ENCODE data around the gene ABCD1. TPM values are rescaled to one million over a fixed set of nuclear protein-coding genes. Genes with fewer than 3 reads are reported as not detected.
"Not testable (repeated sequence)": the region's sequence is repeated elsewhere in the genome, so short reads cannot be mapped to it uniquely, and the experiment has no call there.

Gene ABCD1
- total RNA-seq, 1 donor from 2014 or later: 7.7 TPM

DNA sequence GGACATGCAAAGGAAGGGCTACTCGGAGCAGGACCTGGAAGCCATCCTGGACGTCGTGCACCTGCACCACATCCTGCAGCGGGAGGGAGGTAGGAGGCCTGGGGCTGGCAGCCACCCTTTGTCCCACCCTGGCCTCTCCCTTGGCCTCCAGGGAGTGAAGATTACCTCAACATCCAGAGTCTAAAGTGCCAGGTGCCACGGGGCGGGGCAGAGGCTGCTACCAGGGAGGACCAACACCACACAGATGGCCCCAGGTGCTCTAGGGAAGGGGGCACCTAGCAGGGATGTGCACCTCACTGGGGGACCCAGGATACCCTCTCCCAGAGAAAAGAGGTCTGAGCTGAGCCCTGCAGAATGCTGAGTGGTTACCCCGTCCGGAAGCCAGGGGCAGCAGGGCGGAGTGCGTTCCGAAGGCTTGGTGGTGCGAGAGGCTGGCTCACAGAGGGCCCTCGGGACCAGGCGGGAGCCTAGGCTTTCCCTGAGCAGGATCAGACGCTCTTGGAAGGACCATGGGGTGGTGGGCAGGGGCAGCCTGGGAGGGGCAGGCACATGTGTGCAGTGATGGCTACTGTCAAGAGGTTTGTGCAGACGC, 16.1 kb downstream of the ABCD1 start:
- Mint-ChIP-seq H3K27ac (peak overlapping the region; percentile 93), H3K4me3 (peak overlapping the region; percentile 77), H3K4me1 (peaks cover 12% of the 10 kb centered on the region), H3K27me3 (peaks cover 4% of the 10 kb centered on the region), H3K36me3 (ENCODE audit: low read depth) (peaks cover 5% of the 10 kb centered on the region), H3K9me3 (no peaks in the 10 kb centered on the region)
- DNase-seq: no peak
- intact Hi-C loops (cut with micrococcal nuclease): no loop called here

DNA sequence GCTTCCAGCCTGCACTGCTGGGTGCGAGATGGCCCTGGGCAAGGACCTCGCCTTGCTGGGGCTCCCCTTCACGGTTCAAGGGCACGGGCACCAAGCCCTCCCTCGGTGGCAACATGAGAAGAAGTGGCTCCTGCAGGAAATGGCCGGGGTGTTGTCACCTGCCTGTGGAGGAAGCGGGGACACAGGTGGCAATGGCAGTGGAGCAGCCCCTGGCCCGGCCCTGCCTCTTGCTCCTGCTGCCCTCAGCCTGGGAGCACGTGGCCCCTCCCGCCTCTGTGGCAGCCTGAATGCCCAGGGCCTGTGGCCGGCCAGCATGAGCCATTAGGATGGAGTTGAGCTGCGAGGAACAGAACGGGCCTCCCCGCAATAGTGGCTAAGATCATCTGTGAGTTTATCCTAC, 16.8 kb downstream of the ABCD1 start:
- peak overlapping the region; percentile 72 for H3K27ac Mint-ChIP-seq
- H3K9me3 Mint-ChIP-seq: no peaks in the 10 kb centered on the region
- peaks cover 12% of the 10 kb centered on the region for H3K4me1 Mint-ChIP-seq

DNA sequence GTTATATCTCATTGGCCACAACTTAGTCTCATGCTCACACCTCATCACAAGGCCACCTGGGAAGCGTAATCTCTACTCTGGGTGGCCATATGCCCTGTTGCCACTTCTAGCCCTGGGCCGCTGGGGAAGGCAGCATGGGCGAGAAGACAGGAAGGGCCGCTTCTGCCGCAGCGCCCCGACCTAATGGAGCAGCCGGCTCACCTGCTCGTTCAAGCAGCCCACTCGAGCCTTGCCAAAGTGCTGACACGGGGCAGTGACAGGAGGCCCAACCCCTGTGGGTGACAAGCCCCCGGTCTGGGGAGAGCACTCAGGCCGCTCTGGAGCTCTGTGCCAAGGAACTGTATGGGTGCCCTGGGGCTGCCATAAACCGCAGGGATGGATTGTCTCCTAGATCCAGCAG, 17.5 kb downstream of the ABCD1 start:
- DNase-seq; intact Hi-C loops (cut with micrococcal nuclease); H3K4me3 Mint-ChIP-seq; H3K27ac Mint-ChIP-seq; H3K36me3 Mint-ChIP-seq (ENCODE audit: low read depth); H3K27me3 Mint-ChIP-seq; H3K9me3 Mint-ChIP-seq: not testable (repeated sequence)
- H3K4me1 Mint-ChIP-seq: peaks cover 12% of the 10 kb centered on the region

More for the DNA sequence above, 16.8 kb downstream of the ABCD1 start:
- peaks cover 5% of the 10 kb centered on the region for H3K36me3 Mint-ChIP-seq (ENCODE audit: low read depth)
- peak overlapping the region; percentile 77 for H3K4me3 Mint-ChIP-seq
- H3K27me3 Mint-ChIP-seq: peaks cover 8% of the 10 kb centered on the region
- intact Hi-C loops (cut with micrococcal nuclease): no loop called here
- no peak for DNase-seq

DNA sequence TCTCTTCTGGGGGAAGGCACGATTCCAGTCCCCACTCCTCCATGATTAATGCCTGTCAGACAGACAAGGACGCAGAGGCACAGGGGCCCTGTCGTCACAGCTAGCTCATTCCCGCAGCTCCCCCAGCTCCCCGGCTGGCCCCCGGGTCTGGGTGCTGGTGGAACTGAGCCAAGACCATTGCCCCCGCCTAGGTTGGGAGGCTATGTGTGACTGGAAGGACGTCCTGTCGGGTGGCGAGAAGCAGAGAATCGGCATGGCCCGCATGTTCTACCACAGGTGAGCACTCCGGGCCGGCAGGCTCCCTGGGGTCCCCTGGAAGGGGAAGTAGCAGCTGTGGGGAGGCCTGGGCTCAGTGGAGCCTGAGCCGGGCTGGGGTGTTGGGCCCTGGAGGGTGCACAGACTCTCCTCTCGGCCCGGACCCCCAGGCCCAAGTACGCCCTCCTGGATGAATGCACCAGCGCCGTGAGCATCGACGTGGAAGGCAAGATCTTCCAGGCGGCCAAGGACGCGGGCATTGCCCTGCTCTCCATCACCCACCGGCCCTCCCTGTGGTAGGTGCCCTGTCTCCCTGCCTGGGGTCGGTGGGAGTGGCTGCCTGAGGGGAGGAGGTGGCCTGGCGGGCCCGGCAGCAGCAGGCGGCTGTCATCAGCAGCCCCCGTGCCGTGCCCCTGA, 18.3 kb downstream of the ABCD1 start:
- H3K9me3 Mint-ChIP-seq; H3K4me3 Mint-ChIP-seq; DNase-seq; H3K36me3 Mint-ChIP-seq (ENCODE audit: low read depth); H3K27ac Mint-ChIP-seq; H3K27me3 Mint-ChIP-seq; intact Hi-C loops (cut with micrococcal nuclease): not testable (repeated sequence)
- peaks cover 12% of the 10 kb centered on the region for H3K4me1 Mint-ChIP-seq

DNA sequence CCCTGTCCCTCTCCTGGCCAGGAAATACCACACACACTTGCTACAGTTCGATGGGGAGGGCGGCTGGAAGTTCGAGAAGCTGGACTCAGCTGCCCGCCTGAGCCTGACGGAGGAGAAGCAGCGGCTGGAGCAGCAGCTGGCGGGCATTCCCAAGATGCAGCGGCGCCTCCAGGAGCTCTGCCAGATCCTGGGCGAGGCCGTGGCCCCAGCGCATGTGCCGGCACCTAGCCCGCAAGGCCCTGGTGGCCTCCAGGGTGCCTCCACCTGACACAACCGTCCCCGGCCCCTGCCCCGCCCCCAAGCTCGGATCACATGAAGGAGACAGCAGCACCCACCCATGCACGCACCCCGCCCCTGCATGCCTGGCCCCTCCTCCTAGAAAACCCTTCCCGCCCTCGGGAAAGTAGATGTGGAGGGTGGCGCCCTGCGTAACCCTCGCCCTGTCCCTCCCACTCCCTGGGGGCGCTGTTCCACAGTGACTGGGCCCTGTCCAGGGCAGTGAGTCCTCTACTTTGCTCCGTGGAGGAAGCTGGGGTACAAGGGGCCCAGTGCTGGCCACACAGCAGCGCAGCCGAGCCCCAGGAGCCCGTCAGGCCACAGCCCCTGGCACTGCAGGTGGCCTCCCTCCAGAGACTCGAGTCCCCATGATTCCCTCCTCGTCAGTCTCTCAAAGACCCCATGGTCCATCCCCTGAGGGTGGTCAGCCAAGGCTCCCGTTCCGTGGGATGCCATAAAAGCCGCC, 19.0 kb downstream of the ABCD1 start:
- not testable (repeated sequence) for H3K27ac Mint-ChIP-seq

DNA sequence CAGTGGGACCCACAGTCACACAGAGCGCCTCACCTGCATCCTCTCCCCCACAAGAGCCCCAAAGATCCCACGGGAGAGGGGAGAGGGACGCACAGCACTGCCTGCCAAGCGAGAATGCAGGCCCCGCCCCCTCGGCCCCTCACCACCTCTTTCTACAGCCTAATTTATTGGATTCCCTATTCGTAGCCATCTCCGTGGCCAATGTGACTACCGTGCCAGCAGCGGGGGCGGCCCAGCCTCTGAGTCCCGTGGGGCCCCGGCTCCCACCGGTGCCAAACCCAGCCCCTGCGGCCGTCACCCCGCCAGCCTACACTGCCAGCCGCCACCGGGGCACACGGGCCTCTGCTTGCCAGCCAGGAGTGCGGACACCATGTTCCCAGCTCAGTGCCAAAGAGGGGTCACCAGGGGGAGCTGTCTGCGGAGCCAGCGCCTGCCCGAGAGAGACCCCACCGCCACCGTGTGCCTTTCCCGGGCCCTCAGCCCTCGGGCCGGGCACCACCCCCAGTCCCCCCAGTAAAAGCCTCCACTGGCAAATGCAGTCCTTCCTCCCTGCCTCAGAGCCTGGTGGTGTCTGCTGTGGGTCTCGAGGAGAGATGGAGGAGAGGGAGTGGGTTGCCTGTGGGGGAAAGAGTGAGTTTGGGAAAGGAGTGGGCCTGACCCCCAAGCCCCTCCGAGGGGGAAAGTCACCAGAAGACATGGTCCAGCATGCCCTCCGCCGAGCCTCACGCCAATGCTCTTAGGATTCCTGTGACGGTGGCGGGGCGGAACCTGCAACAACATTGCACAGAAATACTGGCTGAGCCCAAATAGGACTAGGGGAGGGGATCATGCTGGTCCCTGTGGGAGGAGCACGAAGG, 19.8 kb downstream of the ABCD1 start:
- Mint-ChIP-seq H3K36me3 (ENCODE audit: low read depth) (peaks cover 2% of the 10 kb centered on the region), H3K27me3 (peaks cover 13% of the 10 kb centered on the region), H3K4me1 (peaks cover 12% of the 10 kb centered on the region), H3K4me3 (no peak overlapping the region), H3K9me3 (no peaks in the 10 kb centered on the region), H3K27ac (no peak overlapping the region)
- intact Hi-C loops (cut with micrococcal nuclease): no loop called here
- peak; percentile 71 for DNase-seq

More for the DNA sequence above, 19.0 kb downstream of the ABCD1 start:
- H3K36me3 Mint-ChIP-seq (ENCODE audit: low read depth); DNase-seq; H3K9me3 Mint-ChIP-seq; H3K27me3 Mint-ChIP-seq; intact Hi-C loops (cut with micrococcal nuclease); H3K4me3 Mint-ChIP-seq: not testable (repeated sequence)
- H3K4me1 Mint-ChIP-seq: peaks cover 12% of the 10 kb centered on the region

DNA sequence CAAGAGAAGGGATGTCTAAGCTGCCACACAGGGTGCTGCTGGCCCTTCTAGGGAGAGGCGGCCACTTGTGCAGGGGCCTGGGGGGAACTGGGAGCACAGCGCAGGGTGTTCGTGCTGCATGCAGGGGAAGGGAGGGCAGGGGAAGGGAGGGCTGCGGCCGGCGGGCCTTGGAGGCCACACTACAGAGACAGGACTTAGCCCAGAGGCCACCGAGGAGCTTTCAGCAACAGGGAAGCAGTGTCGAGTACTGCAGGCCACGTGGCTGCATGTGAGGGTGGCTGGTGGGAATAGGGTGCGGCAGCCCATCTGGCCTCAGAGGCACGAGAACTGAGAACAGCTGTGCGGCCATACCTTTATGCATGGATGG, 20.4 kb downstream of the ABCD1 start:
- Mint-ChIP-seq H3K4me1 (peaks cover 10% of the 10 kb centered on the region), H3K27me3 (peaks cover 19% of the 10 kb centered on the region)
- H3K4me3 Mint-ChIP-seq; intact Hi-C loops (cut with micrococcal nuclease); H3K9me3 Mint-ChIP-seq; H3K27ac Mint-ChIP-seq; DNase-seq; H3K36me3 Mint-ChIP-seq (ENCODE audit: low read depth): not testable (repeated sequence)

DNA sequence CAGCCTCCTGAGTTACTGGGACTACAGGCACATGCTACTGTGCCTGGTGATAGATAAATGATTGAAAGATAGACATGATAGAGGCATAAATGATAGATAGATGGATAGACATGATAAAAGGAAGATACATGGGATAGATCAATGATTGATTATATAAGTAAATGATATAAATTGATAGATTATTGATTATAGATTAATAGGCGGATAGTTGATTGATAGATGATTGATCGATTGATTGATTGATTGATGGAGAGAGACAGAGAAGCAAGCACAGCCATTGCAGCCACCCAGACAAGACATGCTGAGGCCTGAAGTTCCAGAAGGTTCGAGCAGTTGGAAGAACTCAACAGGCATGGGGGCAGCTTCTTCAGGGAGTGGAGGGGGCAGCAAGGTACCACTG, 21.7 kb downstream of the ABCD1 start:
- Mint-ChIP-seq H3K4me3 (no peak overlapping the region), H3K9me3 (no peaks in the 10 kb centered on the region), H3K27me3 (peaks cover 20% of the 10 kb centered on the region), H3K4me1 (no peaks in the 10 kb centered on the region), H3K27ac (no peak overlapping the region), H3K36me3 (ENCODE audit: low read depth) (no peaks in the 10 kb centered on the region)
- intact Hi-C loops (cut with micrococcal nuclease): no loop called here
- no peak for DNase-seq

DNA sequence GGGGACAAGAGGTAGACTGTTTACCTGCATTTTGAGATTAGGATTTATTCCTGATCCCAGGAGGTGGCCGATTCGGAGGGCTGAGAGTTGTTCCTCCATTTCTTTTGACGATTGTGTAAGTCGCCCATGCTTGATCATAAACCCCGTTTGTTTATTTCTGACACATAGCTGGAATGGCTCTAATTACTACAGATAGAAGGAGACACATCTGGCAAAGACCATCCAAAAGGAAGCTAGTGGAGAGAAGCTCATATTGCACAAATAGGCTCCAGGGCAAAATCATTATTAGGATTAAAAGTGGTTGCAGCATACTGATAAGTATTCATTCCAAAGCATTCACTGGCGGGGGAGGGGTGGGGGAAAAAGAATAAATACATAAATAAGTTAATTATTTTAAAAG, 22.3 kb downstream of the ABCD1 start:
- intact Hi-C loops (cut with micrococcal nuclease); H3K27ac Mint-ChIP-seq; H3K4me1 Mint-ChIP-seq; H3K4me3 Mint-ChIP-seq; H3K9me3 Mint-ChIP-seq; H3K36me3 Mint-ChIP-seq (ENCODE audit: low read depth); DNase-seq: not testable (repeated sequence)
- H3K27me3 Mint-ChIP-seq: peaks cover 20% of the 10 kb centered on the region

DNA sequence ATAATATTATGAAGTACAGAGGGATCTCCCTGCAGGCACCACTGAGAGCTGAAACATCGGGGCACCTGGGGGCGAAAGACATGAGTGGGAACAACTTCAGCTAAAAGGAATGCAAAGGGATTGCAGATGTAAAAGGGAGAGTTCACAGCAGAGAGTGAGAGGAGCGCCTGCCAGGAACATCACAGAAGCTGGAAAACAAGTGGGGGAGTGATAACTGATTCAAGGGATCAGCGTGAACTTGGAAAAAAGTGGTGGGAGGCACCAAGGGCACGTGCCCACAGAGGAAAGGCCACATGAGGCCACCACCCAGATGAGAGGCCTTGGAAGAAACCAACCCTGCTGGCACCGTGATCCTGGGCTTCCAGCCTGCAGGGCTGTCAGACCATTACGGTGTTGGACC, 24.4 kb downstream of the ABCD1 start:
- H3K27ac Mint-ChIP-seq; intact Hi-C loops (cut with micrococcal nuclease); H3K9me3 Mint-ChIP-seq; H3K36me3 Mint-ChIP-seq (ENCODE audit: low read depth); H3K4me1 Mint-ChIP-seq; H3K4me3 Mint-ChIP-seq; DNase-seq: not testable (repeated sequence)
- peaks cover 23% of the 10 kb centered on the region for H3K27me3 Mint-ChIP-seq

DNA sequence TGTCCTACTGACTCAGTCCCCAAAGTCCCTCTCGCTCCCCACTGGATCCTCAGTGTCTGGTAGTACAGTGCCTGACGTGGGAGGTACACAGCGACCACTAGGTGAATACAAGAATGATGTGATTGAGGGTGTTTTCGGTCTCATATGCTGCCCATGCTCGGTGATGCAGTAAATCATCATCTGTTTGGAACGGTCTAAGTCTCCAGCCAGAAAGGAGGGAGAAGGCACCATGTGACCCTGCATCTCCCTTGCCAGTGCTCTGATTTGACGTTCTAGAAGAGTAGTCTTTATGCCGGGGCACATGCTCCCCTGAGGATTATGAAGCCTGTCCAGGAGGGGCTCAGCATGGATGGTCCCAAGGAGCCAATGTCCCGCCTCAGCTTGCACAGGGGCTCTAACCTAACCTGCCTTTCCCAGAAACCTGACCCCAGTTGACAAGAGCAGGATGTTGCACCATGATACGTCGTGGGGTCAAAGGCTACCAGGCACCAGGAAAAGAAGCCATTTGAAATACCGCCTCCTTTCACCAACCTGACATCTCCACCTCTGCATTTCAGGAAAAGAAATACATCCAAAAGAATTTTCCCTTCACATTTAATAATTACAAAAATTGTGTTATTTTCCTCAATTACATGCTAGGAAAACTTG, 25.6 kb downstream of the ABCD1 start:
- Mint-ChIP-seq H3K27ac (no peak overlapping the region), H3K36me3 (ENCODE audit: low read depth) (no peaks in the 10 kb centered on the region), H3K9me3 (no peaks in the 10 kb centered on the region), H3K4me1 (no peaks in the 10 kb centered on the region), H3K27me3 (peaks cover 19% of the 10 kb centered on the region), H3K4me3 (no peak overlapping the region)
- DNase-seq: no peak
- intact Hi-C loops (cut with micrococcal nuclease): no loop called here

DNA sequence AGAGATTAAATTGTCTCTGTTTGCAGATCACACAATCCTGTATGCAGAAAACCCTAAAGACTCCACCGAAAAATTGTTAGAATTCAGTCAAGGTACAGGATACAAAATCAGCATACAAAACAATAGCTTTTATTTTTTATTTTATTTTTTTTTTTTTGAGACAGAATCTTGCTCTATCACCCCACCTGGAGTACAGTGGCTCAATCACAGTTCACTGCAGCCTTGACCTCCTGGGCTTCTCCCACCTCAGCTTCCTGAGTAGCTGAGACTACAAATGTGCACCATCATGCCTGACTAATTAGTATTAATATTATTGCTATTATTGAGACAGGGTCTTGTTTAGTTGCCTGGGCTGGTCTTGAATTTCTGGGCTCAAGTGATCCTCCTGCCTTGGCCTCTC, 30.5 kb downstream of the ABCD1 start:
- intact Hi-C loops (cut with micrococcal nuclease): no loop called here
- H3K27ac Mint-ChIP-seq: no peak overlapping the region

DNA sequence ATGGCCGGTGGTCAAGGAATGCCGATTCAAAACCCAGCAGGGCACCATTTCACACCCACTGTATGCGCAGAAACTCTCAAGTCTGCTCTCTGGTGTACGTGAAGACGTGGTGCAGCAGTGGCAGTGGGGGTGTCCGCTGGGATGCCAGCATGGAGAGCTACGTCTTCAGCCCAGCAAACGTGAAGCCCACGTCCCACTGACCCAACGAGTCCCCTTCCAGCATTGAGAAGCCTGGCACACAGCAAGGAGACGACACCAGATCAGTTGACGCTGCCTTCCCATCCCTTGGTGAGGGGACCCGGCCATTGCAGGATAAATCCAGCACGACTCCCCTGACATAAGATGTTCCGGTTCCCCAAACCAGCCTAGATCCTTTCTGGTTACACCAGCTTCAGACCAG, 37.2 kb downstream of the ABCD1 start:
- H3K4me3 Mint-ChIP-seq: no peak overlapping the region
- intact Hi-C loops (cut with micrococcal nuclease): no loop called here
- no peak for DNase-seq
- H3K4me1 Mint-ChIP-seq: peaks cover 6% of the 10 kb centered on the region
- peaks cover 6% of the 10 kb centered on the region for H3K27me3 Mint-ChIP-seq
- no peaks in the 10 kb centered on the region for H3K36me3 Mint-ChIP-seq (ENCODE audit: low read depth)
- H3K27ac Mint-ChIP-seq: no peak overlapping the region
- H3K9me3 Mint-ChIP-seq: no peaks in the 10 kb centered on the region

More for the DNA sequence above, 30.5 kb downstream of the ABCD1 start:
- H3K4me3 Mint-ChIP-seq: no peak overlapping the region
- no peaks in the 10 kb centered on the region for H3K4me1 Mint-ChIP-seq
- H3K27me3 Mint-ChIP-seq: peaks cover 13% of the 10 kb centered on the region
- H3K9me3 Mint-ChIP-seq: no peaks in the 10 kb centered on the region
- no peaks in the 10 kb centered on the region for H3K36me3 Mint-ChIP-seq (ENCODE audit: low read depth)
- no peak for DNase-seq

All from activated CD4-positive, alpha-beta T cell treated with anti-CD3 and anti-CD28 coated beads, Interleukin-2, amount 10 ng/mL, durations not matched to agents 24 days and 14 days (primary cell).